HEK293T (cell line): ENCODE data around the gene NIN.

Source experiments
- ARNT ChIP-seq: fragments of 450-650 bp; IDR thresholded peaks from 2 replicates; pipeline ENCODE4 v1.6.1; 2017; ENCODE audit warnings: mild to moderate bottlenecking
- BHLHE40 ChIP-seq: fragments of 450-650 bp; IDR thresholded peaks from 2 replicates; pipeline ENCODE4 v1.6.1; 2016; ENCODE audit warnings: mild to moderate bottlenecking, moderate library complexity, borderline replicate concordance
- ELF4 ChIP-seq: fragments of 450-650 bp; IDR thresholded peaks from 2 replicates; pipeline ENCODE4 v1.6.1; 2017; ENCODE audit warnings: antibody characterized with exemption
- FOXA1 ChIP-seq: fragments of 450-650 bp; IDR thresholded peaks from 2 replicates; pipeline ENCODE4 v1.6.1; 2016; ENCODE audit warnings: mild to moderate bottlenecking
- FOXK2 ChIP-seq: fragments of 450-650 bp; IDR thresholded peaks from 2 replicates; pipeline ENCODE4 v1.6.1; 2016; ENCODE audit warnings: mild to moderate bottlenecking
- FOXM1 ChIP-seq: fragments of 450-650 bp; IDR thresholded peaks from 2 replicates; pipeline ENCODE4 v1.6.1; 2017; ENCODE audit warnings: mild to moderate bottlenecking, borderline replicate concordance
- HDGF ChIP-seq: fragments of 450-650 bp; IDR thresholded peaks from 2 replicates; pipeline ENCODE4 v1.6.1; 2017; ENCODE audit warnings: antibody characterized with exemption, borderline replicate concordance
- L3MBTL2 ChIP-seq: fragments of 450-650 bp; conservative IDR thresholded peaks from 2 replicates; pipeline ENCODE4 v1.6.1; 2016; ENCODE audit warnings: mild to moderate bottlenecking
- LEF1 ChIP-seq: fragments of 450-650 bp; IDR thresholded peaks from 2 replicates; pipeline ENCODE4 v1.6.1; 2017; ENCODE audit warnings: mild to moderate bottlenecking, borderline replicate concordance
- PKNOX1 ChIP-seq: fragments of 450-650 bp; IDR thresholded peaks from 2 replicates; pipeline ENCODE4 v1.6.1; 2016
- SP1 ChIP-seq: fragments of 450-650 bp; IDR thresholded peaks from 2 replicates; pipeline ENCODE4 v1.6.1; 2017
- SUZ12 ChIP-seq: fragments of 450-650 bp; IDR thresholded peaks from 2 replicates; pipeline ENCODE4 v1.6.1; 2016; ENCODE audit warnings: mild to moderate bottlenecking
- TARDBP ChIP-seq: fragments of 450-650 bp; IDR thresholded peaks from 2 replicates; pipeline ENCODE4 v1.6.1; 2016
- ZNF384 ChIP-seq: fragments of 450-650 bp; IDR thresholded peaks from 2 replicates; pipeline ENCODE4 v1.6.1; 2016

GRCh38 chr14:50814161-50814560 lies 16.8 kb downstream of the NIN start:
- TF ChIP-seq ZNF384 (no peak), SP1 (no peak), L3MBTL2 (no peak), ARNT (no peak), BHLHE40 (no peak), PKNOX1 (no peak), ELF4 (no peak), SUZ12 (no peak), FOXA1 (no peak), TARDBP (no peak), LEF1 (no peak), HDGF (no peak), FOXK2 (no peak), FOXM1 (no peak)
